ENCODE results near the gene SEC16A. TPM values are rescaled to one million over a fixed set of nuclear protein-coding genes. Genes with fewer than 3 reads are reported as not detected.
A peak's percentile ranks its signal among the peaks of the same experiment; 100 is the strongest.
"Not testable (repeated sequence)": the region's sequence is repeated elsewhere in the genome, so short reads cannot be mapped to it uniquely, and the experiment has no call there.

The SEC16A gene
- total and polyA plus RNA-seq, 2 donors, result 13.6 to 89.7 TPM

GRCh38 chr9:136412962-136413361, 69.9 kb downstream of the SEC16A start:
- H3K4me1 ChIP-seq (ENCODE audit: control insufficient read depth in 2 of 2, insufficient read depth in 2 of 2, low read length in 2 of 2), result peaks cover 12 to 21% of the 10 kb centered on the region in 2 donors
- no peak for DNase-seq (ENCODE audit: low read depth in 6 of 9, low spot score in 9 of 9)
- 98% methylated on average over 9 of the region's 9 CpGs for WGBS

GRCh38 chr9:136411378-136411777, 71.5 kb downstream of the SEC16A start:
- DNase-seq (ENCODE audit: low read depth in 6 of 9, low spot score in 9 of 9), result no peak
- Histone ChIP-seq H3K27ac (ENCODE audit: low read depth in 1 of 2, low read length in 1 of 2) (no peak overlapping the region), H3K4me1 (ENCODE audit: control insufficient read depth in 2 of 2, insufficient read depth in 2 of 2, low read length in 2 of 2) (peaks cover 12 to 21% of the 10 kb centered on the region in 2 donors), H3K36me3 (ENCODE audit: control insufficient read depth in 2 of 2, insufficient read depth in 2 of 2, low read length in 1 of 2) (peaks cover 45 to 48% of the 10 kb centered on the region in 2 donors), H3K27me3 (ENCODE audit: control insufficient read depth in 2 of 2, insufficient read depth in 1 of 2, low read length in 1 of 2) (no peaks in the 10 kb centered on the region), H3K4me3 (ENCODE audit: low read length in 2 of 2) (peak overlapping the region; percentile 79 to 97), H3K9me3 (ENCODE audit: control insufficient read depth in 2 of 2, insufficient read depth in 1 of 2, low read length in 1 of 2) (no peaks in the 10 kb centered on the region)
- WGBS, result 77% methylated on average over 4 of the region's 4 CpGs

More at GRCh38 chr9:136412962-136413361, 69.9 kb downstream of the SEC16A start:
- Histone ChIP-seq H3K36me3 (ENCODE audit: control insufficient read depth in 2 of 2, insufficient read depth in 2 of 2, low read length in 1 of 2) (peaks cover 46 to 48% of the 10 kb centered on the region in 2 donors), H3K27me3 (ENCODE audit: control insufficient read depth in 2 of 2, insufficient read depth in 1 of 2, low read length in 1 of 2) (no peaks in the 10 kb centered on the region), H3K4me3 (ENCODE audit: low read length in 2 of 2) (no peak overlapping the region), H3K27ac (ENCODE audit: low read depth in 1 of 2, low read length in 1 of 2) (no peak overlapping the region), H3K9me3 (ENCODE audit: control insufficient read depth in 2 of 2, insufficient read depth in 1 of 2, low read length in 1 of 2) (no peaks in the 10 kb centered on the region)

- under 1% methylated on average over 83 of the region's 83 CpGs for WGBS
- Histone ChIP-seq H3K9me3 (ENCODE audit: control insufficient read depth in 2 of 2, insufficient read depth in 1 of 2, low read length in 1 of 2) (no peaks in the 10 kb centered on the region), H3K27me3 (ENCODE audit: control insufficient read depth in 2 of 2, insufficient read depth in 1 of 2, low read length in 1 of 2) (no peaks in the 10 kb centered on the region), H3K4me3 (ENCODE audit: low read length in 2 of 2) (peak within 1 kb of the TSS; percentile 79 to 97), H3K36me3 (ENCODE audit: control insufficient read depth in 2 of 2, insufficient read depth in 2 of 2, low read length in 1 of 2) (peaks cover 44 to 46% of the 10 kb centered on the region in 2 donors), H3K4me1 (ENCODE audit: control insufficient read depth in 2 of 2, insufficient read depth in 2 of 2, low read length in 2 of 2) (peaks cover 12 to 21% of the 10 kb centered on the region in 2 donors), H3K27ac (ENCODE audit: low read depth in 1 of 2, low read length in 1 of 2) (peak within 1 kb of the TSS; percentile 66 to 70)
- peak; percentile 67 to 95 (median 91) for DNase-seq (ENCODE audit: low read depth in 6 of 9, low spot score in 9 of 9)
Observed at GRCh38 chr9:136410500-136411287, 72.1 kb downstream of the SEC16A start, which contains the start of the genes ENTR1 and PMPCA. Gene ENTR1 (minus strand): TSS chr9:136410614. CDS start chr9:136410397, 217 bp downstream. Gene PMPCA (plus strand): TSS chr9:136410658. CDS start chr9:136410669, 11 bp downstream.

- Histone ChIP-seq H3K36me3 (ENCODE audit: control insufficient read depth in 2 of 2, insufficient read depth in 2 of 2, low read length in 1 of 2) (peaks cover 48% of the 10 kb centered on the region in 2 donors), H3K27ac (ENCODE audit: low read depth in 1 of 2, low read length in 1 of 2) (peak overlapping the region in 1 of 2 donors; percentile 70), H3K4me1 (ENCODE audit: control insufficient read depth in 2 of 2, insufficient read depth in 2 of 2, low read length in 2 of 2) (peaks cover 15 to 21% of the 10 kb centered on the region in 2 donors), H3K4me3 (ENCODE audit: low read length in 2 of 2) (peak overlapping the region; percentile 69 to 79), H3K27me3 (ENCODE audit: control insufficient read depth in 2 of 2, insufficient read depth in 1 of 2, low read length in 1 of 2) (no peaks in the 10 kb centered on the region), H3K9me3 (ENCODE audit: control insufficient read depth in 2 of 2, insufficient read depth in 1 of 2, low read length in 1 of 2) (no peaks in the 10 kb centered on the region)
- peak in 2 of 9 donors; percentile 10 to 39 for DNase-seq (ENCODE audit: low read depth in 6 of 9, low spot score in 9 of 9)
- 17% methylated on average over 71 of the region's 71 CpGs for WGBS
Observed at GRCh38 chr9:136409557-136410455, 73.0 kb downstream of the SEC16A start.

- H3K27ac ChIP-seq (ENCODE audit: low read depth in 1 of 2, low read length in 1 of 2), result no peak overlapping the region
- peaks cover 15 to 27% of the 10 kb centered on the region in 2 donors for H3K4me1 ChIP-seq (ENCODE audit: control insufficient read depth in 2 of 2, insufficient read depth in 2 of 2, low read length in 2 of 2)
- WGBS, result 97% methylated on average over 7 of the region's 7 CpGs
- DNase-seq (ENCODE audit: low read depth in 6 of 9, low spot score in 9 of 9), result no peak
- no peaks in the 10 kb centered on the region for H3K27me3 ChIP-seq (ENCODE audit: control insufficient read depth in 2 of 2, insufficient read depth in 1 of 2, low read length in 1 of 2)
- H3K9me3 ChIP-seq (ENCODE audit: control insufficient read depth in 2 of 2, insufficient read depth in 1 of 2, low read length in 1 of 2), result no peaks in the 10 kb centered on the region
- H3K4me3 ChIP-seq (ENCODE audit: low read length in 2 of 2), result no peak overlapping the region
- peaks cover 41 to 43% of the 10 kb centered on the region in 2 donors for H3K36me3 ChIP-seq (ENCODE audit: control insufficient read depth in 2 of 2, insufficient read depth in 2 of 2, low read length in 1 of 2)
Observed at GRCh38 chr9:136407911-136408310, 74.9 kb downstream of the SEC16A start.

GRCh38 chr9:136407061-136407460, 75.8 kb downstream of the SEC16A start:
- DNase-seq (ENCODE audit: low read depth in 6 of 9, low spot score in 9 of 9); H3K4me3 ChIP-seq (ENCODE audit: low read length in 2 of 2); H3K27me3 ChIP-seq (ENCODE audit: control insufficient read depth in 2 of 2, insufficient read depth in 1 of 2, low read length in 1 of 2); H3K27ac ChIP-seq (ENCODE audit: low read depth in 1 of 2, low read length in 1 of 2); H3K9me3 ChIP-seq (ENCODE audit: control insufficient read depth in 2 of 2, insufficient read depth in 1 of 2, low read length in 1 of 2): not testable (repeated sequence)
- Histone ChIP-seq H3K4me1 (ENCODE audit: control insufficient read depth in 2 of 2, insufficient read depth in 2 of 2, low read length in 2 of 2) (peaks cover 15 to 27% of the 10 kb centered on the region in 2 donors), H3K36me3 (ENCODE audit: control insufficient read depth in 2 of 2, insufficient read depth in 2 of 2, low read length in 1 of 2) (peaks cover 39 to 45% of the 10 kb centered on the region in 2 donors)
- WGBS, result 98% methylated on average over 28 of the region's 28 CpGs

GRCh38 chr9:136405904-136406303, 76.9 kb downstream of the SEC16A start:
- WGBS, result 96% methylated on average over 10 of the region's 10 CpGs
- H3K36me3 ChIP-seq (ENCODE audit: control insufficient read depth in 2 of 2, insufficient read depth in 2 of 2, low read length in 1 of 2), result peaks cover 44 to 50% of the 10 kb centered on the region in 2 donors
- DNase-seq (ENCODE audit: low read depth in 6 of 9, low spot score in 9 of 9), result not testable (repeated sequence)

GRCh38 chr9:136405481-136405880, 77.4 kb downstream of the SEC16A start:
- Histone ChIP-seq H3K36me3 (ENCODE audit: control insufficient read depth in 2 of 2, insufficient read depth in 2 of 2, low read length in 1 of 2) (peaks cover 44 to 50% of the 10 kb centered on the region in 2 donors), H3K4me3 (ENCODE audit: low read length in 2 of 2) (no peak overlapping the region), H3K4me1 (ENCODE audit: control insufficient read depth in 2 of 2, insufficient read depth in 2 of 2, low read length in 2 of 2) (peaks cover 12 to 20% of the 10 kb centered on the region in 2 donors), H3K9me3 (ENCODE audit: control insufficient read depth in 2 of 2, insufficient read depth in 1 of 2, low read length in 1 of 2) (no peaks in the 10 kb centered on the region), H3K27ac (ENCODE audit: low read depth in 1 of 2, low read length in 1 of 2) (no peak overlapping the region), H3K27me3 (ENCODE audit: control insufficient read depth in 2 of 2, insufficient read depth in 1 of 2, low read length in 1 of 2) (no peaks in the 10 kb centered on the region)
- WGBS, result 98% methylated on average over 7 of the region's 7 CpGs
- DNase-seq (ENCODE audit: low read depth in 6 of 9, low spot score in 9 of 9), result no peak

More at GRCh38 chr9:136405904-136406303, 76.9 kb downstream of the SEC16A start:
- H3K9me3 ChIP-seq (ENCODE audit: control insufficient read depth in 2 of 2, insufficient read depth in 1 of 2, low read length in 1 of 2); H3K27me3 ChIP-seq (ENCODE audit: control insufficient read depth in 2 of 2, insufficient read depth in 1 of 2, low read length in 1 of 2); H3K4me3 ChIP-seq (ENCODE audit: low read length in 2 of 2); H3K27ac ChIP-seq (ENCODE audit: low read depth in 1 of 2, low read length in 1 of 2): not testable (repeated sequence)
- peaks cover 9 to 16% of the 10 kb centered on the region in 2 donors for H3K4me1 ChIP-seq (ENCODE audit: control insufficient read depth in 2 of 2, insufficient read depth in 2 of 2, low read length in 2 of 2)

All from thymus (tissue), 11 donors.